Adrenal gland (tissue), 12 donors: Measurements from ENCODE around the gene KMT2E. TPM values are rescaled to one million over a fixed set of nuclear protein-coding genes. Genes with fewer than 3 reads are reported as not detected.

Experiments used
- DNase-seq, 7 donors: peaks; one replicate each; pipeline ENCODE4 v3.0.0-alpha.2; 2019 to 2020
- H3K27ac ChIP-seq, 5 donors: fragments of 200-600 bp; sonication (generic) in 4 of 5; 1 replicate in 3 of 5; 2 replicates in 2 of 5; pipeline versions ENCODE4 v1.5.1 to v1.8.0; 2016 to 2020; ENCODE audit warnings: mild to moderate bottlenecking in 1 of 5
- H3K27me3 ChIP-seq: fragments of 200-600 bp; 2 replicates; pipeline ENCODE4 v1.8.0; 2021
- H3K36me3 ChIP-seq, 2 donors: fragments of 200-600 bp; replicated peaks in 1 of 2; 1 replicate in 1 of 2; 2 replicates in 1 of 2; pipeline versions ENCODE4 v1.5.1 to v1.8.0; 2018 to 2022
- H3K4me1 ChIP-seq, 2 donors: fragments of 200-600 bp; replicated peaks in 1 of 2; 1 replicate in 1 of 2; 2 replicates in 1 of 2; pipeline versions ENCODE4 v1.5.1 to v1.8.0; 2018 to 2021
- H3K4me3 ChIP-seq, 4 donors: fragments of 200-600 bp; sonication (generic) in 3 of 4; one replicate each; pipeline ENCODE4 v1.5.1; 2016 to 2018
- H3K9me3 ChIP-seq, 3 donors: fragments of 200-600 bp; sonication (generic) in 1 of 3; replicated peaks in 1 of 3; 1 replicate in 2 of 3; 2 replicates in 1 of 3; pipeline versions ENCODE4 v1.5.1 to v1.8.0; 2016 to 2021
- POLR2A ChIP-seq, 2 donors: fragments of 450-650 bp; IDR thresholded peaks; one replicate each; pipeline ENCODE4 v1.6.1; 2017; ENCODE audit warnings: antibody characterized with exemption in 2 of 2, mild to moderate bottlenecking in 2 of 2, moderate library complexity in 1 of 2
- WGBS, 4 donors: extraction: QIAGEN DNeasy Blood & Tissue Kit in 2 of 4; methylation state at CpG; one replicate each; pipeline versions ENCODE4 v1.1.5 to v1.1.7; 2013 to 2017; 5-methylcytosine and 5-hydroxymethylcytosine counted together
- intact Hi-C, 2 donors: fragments of 100-400 bp; cut with DNase I; formaldehyde crosslinking; loops; one replicate each; pipeline versions ENCODE4 v1.14.1 to v1.15.0; 2022 to 2023
- polyA plus RNA-seq, 3 donors: library from polyadenylated mRNA; stranded (reverse); fragments of 200-250 nt in 2 of 3; fragments of 350-450 nt in 1 of 3; fragmentation: Illumina TruSeq in 1 of 3; extraction: RNeasy Lipid Tissue Mini Kit (QIAGEN cat#74804) in 1 of 3; gene quantifications; one replicate each; pipeline ENCODE4 v1.2.3, GENCODE V29; 2013 to 2014
- total RNA-seq, 9 donors: library from RNA; depleted of rRNA in 4 of 9; stranded (reverse); fragments of >200 nt in 4 of 9; fragments of 120-200 nt in 1 of 9; fragmentation: NEBNext Ultra II Directional in 1 of 9; extraction: Animal tissue kit (Norgen Biotek cat#: 25700) in 1 of 9; gene quantifications; one replicate each; pipeline versions ENCODE4 v1.1.0 to v1.2.4, GENCODE V29; 2013 to 2023
- TF ChIP-seq, protein P1 (sequence below), 6 experiments: fragments of 450-650 bp in 4 of 6; fragments of 200-600 bp in 2 of 6; sonication (generic) in 1 of 6; IDR thresholded peaks; 1 replicate in 5 of 6; 2 replicates in 1 of 6; pipeline versions ENCODE4 v1.5.1 to v1.8.0; 2016 to 2021; ENCODE audit warnings: antibody characterized with exemption in 6 of 6, mild to moderate bottlenecking in 2 of 6, moderate library complexity in 1 of 6
- donor health status: healthy with polysubstance abuse.
- donor health status: Bipolar disorder and iron deficiency.
- donor health status: DM: yes; HTN: yes; CAD: no.
- donor health status: DM: no; HTN: no; CAD: no.
- donor health status: DM: no; HTN: no; CAD: no.
- donor health status: DM: yes; HTN: yes; CAD: no.

The KMT2E gene
- total and polyA plus RNA-seq, 12 donors = 14.4 to 98.0 (median 48.4) TPM

DNA sequence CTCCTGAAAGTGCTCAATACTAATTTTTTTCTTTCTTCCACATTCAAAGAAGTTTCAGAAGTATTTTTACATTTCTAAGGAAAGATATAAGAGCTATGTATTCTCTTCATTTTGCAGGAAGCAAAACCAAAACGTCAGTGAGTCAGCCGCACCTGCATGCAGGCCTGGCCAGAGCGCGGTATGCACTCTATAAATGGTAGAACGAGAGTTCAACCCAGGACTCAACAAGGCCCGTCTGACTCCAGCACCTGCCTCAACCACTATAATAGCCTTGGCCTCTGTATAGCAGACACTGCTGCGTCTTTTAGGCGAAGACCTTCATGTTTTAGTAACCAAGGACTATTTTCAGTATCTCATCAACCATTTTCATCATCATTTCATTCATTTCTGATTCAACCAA lies 113.2 kb downstream of the KMT2E start:
- no peak for TF ChIP-seq POLR2A (IDR thresholded peaks at IDR 0.05)
- TF ChIP-seq, protein P1, sequence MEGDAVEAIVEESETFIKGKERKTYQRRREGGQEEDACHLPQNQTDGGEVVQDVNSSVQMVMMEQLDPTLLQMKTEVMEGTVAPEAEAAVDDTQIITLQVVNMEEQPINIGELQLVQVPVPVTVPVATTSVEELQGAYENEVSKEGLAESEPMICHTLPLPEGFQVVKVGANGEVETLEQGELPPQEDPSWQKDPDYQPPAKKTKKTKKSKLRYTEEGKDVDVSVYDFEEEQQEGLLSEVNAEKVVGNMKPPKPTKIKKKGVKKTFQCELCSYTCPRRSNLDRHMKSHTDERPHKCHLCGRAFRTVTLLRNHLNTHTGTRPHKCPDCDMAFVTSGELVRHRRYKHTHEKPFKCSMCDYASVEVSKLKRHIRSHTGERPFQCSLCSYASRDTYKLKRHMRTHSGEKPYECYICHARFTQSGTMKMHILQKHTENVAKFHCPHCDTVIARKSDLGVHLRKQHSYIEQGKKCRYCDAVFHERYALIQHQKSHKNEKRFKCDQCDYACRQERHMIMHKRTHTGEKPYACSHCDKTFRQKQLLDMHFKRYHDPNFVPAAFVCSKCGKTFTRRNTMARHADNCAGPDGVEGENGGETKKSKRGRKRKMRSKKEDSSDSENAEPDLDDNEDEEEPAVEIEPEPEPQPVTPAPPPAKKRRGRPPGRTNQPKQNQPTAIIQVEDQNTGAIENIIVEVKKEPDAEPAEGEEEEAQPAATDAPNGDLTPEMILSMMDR (IDR thresholded peaks at IDR 0.05) = no peak
- Histone ChIP-seq H3K36me3 (peaks cover 0 to 7% of the 10 kb centered on the region in 2 donors), H3K4me1 (peaks cover 7 to 9% of the 10 kb centered on the region in 2 donors), H3K27ac (no peak overlapping the region), H3K27me3 (no peaks in the 10 kb centered on the region), H3K9me3 (no peaks in the 10 kb centered on the region), H3K4me3 (no peak overlapping the region)
- DNase-seq = no peak
- 79 to 88% (median 86%) methylated on average over 8 of the region's 8 CpGs for WGBS, 4 donors
- intact Hi-C loops = no loop called here

DNA sequence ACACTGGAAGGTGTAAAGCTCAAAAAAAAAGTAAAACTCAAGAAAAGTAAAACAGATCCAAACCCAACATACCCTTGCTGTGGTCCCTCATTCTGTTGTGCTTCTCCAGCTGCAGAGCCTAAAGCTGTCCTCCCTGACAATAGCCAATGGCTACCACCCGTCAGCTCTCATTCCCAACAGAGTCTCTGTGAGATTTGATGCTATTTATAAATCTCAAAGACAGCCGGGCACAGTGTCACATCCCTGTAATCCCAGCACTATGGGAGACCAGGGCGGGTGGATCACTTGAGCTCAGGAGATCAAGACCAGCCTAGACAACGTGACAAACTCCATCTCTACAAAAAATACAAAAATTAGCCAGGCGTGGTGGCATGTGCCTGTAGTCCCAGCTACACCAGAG lies 116.0 kb downstream of the KMT2E start:
- peaks cover 0 to 7% of the 10 kb centered on the region in 2 donors for H3K36me3 ChIP-seq
- no peak for TF ChIP-seq POLR2A (IDR thresholded peaks at IDR 0.05)
- no peak overlapping the region for H3K27ac ChIP-seq
- no peaks in the 10 kb centered on the region for H3K27me3 ChIP-seq
- WGBS, 4 donors = 89 to 98% (median 92%) methylated on average over 5 of the region's 5 CpGs
- DNase-seq = no peak
- H3K4me1 ChIP-seq = peaks cover 8 to 9% of the 10 kb centered on the region in 2 donors
- intact Hi-C loops = loop anchor here in 1 of 2 donors (10.0 kb wide), 1 partner anchor 205 kb away; no protein-coding TSS in a partner anchor
- no peak overlapping the region for H3K4me3 ChIP-seq
- H3K9me3 ChIP-seq = no peaks in the 10 kb centered on the region

DNA sequence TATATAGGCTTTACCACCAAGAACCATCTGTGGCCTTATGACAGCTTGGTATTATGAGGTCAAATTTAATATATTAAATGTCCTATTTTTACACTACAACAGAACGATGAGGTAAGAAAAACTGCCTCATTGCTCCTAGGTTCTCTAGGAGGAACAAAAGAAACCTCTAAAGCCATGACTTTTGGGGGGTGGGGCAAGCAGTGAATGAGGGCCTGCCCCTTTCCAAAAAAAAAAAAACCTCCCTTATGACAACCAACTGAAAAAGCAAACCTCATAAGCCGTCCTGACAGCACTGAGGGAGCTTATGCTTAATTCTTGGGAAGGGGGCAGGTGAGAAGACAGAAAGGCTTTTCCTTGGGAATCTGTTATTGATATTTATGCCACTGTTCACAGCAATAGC lies 116.6 kb downstream of the KMT2E start:
- no peak for DNase-seq
- no peak overlapping the region for H3K4me3 ChIP-seq
- no peak overlapping the region for H3K27ac ChIP-seq
- WGBS, 4 donors = 81 to 89% (median 85%) methylated on average over 2 of the region's 2 CpGs
- TF ChIP-seq, protein P1 (IDR thresholded peaks at IDR 0.05) = no peak
- TF ChIP-seq POLR2A (IDR thresholded peaks at IDR 0.05) = no peak
- peaks cover 8 to 9% of the 10 kb centered on the region in 2 donors for H3K4me1 ChIP-seq
- intact Hi-C loops = loop anchor here in 1 of 2 donors (10.0 kb wide), 1 partner anchor 204 kb away; no protein-coding TSS in a partner anchor
- no peaks in the 10 kb centered on the region for H3K9me3 ChIP-seq
- no peaks in the 10 kb centered on the region for H3K27me3 ChIP-seq
- peaks cover 0 to 7% of the 10 kb centered on the region in 2 donors for H3K36me3 ChIP-seq

DNA sequence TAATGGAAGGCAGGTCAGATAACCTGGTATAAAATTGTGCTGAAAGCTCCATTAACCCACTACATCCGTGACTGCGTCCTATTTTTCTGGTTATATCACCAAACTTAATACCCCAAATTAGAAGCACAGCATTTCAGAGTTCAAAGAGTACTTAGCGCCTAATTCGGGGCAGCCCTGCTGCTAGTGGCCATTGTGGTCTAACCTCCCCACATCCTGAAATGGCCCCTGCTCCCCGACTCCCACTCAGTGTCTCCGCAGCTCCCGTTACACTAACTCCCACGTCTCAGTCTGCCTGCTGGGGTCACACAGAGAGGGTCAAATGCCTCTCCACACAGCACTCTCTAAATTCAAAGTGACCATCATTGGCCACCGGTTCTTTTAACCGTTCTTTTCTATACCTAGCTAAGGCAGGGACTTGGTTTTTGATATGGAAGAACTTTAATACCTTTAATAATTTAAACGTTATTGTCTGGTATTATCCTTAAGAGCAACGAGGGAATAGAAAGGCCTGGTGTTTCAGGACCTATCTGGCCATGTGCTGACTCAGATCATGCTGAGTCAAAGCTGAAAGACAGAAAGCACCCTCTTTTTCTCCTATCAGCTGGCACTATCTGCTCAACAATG lies 117.1 kb downstream of the KMT2E start:
- H3K27ac ChIP-seq = no peak overlapping the region
- peaks cover 0 to 7% of the 10 kb centered on the region in 2 donors for H3K36me3 ChIP-seq
- H3K27me3 ChIP-seq = no peaks in the 10 kb centered on the region
- H3K4me1 ChIP-seq = peaks cover 8 to 12% of the 10 kb centered on the region in 2 donors
- WGBS, 4 donors = 78 to 82% (median 79%) methylated on average over 12 of the region's 12 CpGs
- H3K4me3 ChIP-seq = no peak overlapping the region
- DNase-seq = peak in 2 of 7 donors; percentile 24 to 33
- TF ChIP-seq, protein P1 (IDR thresholded peaks at IDR 0.05) = no peak
- no peak for TF ChIP-seq POLR2A (IDR thresholded peaks at IDR 0.05)
- intact Hi-C loops = loop anchor here in 1 of 2 donors (10.0 kb wide), 1 partner anchor 204 kb away; no protein-coding TSS in a partner anchor
- no peaks in the 10 kb centered on the region for H3K9me3 ChIP-seq
